NCI-H1092 (cell line): ENCODE data around the gene RNF212.
"Not testable (repeated sequence)": the region's sequence is repeated elsewhere in the genome, so short reads cannot be mapped to it uniquely, and the experiment has no call there.

ENCODE experiments used
- DNase-seq: peaks from one replicate; lab custom pipeline; 2025; lab: John Stamatoyannopoulos, UW

RNF212 gene

GRCh38 chr4:1065732-1066131 is 47.6 kb downstream of the RNF212 start:
- no peak for DNase-seq

GRCh38 chr4:1062419-1062818 is 50.9 kb downstream of the RNF212 start:
- no peak for DNase-seq

GRCh38 chr4:1061760-1062159 is 51.6 kb downstream of the RNF212 start:
- DNase-seq, result no peak

- DNase-seq, result no peak
These were observed 52.2 kb downstream of the RNF212 start for GRCh38 chr4:1061056-1061700.

- no peak for DNase-seq
These were observed 52.7 kb downstream of the RNF212 start for GRCh38 chr4:1060621-1061020.

GRCh38 chr4:1060121-1060520 is 53.2 kb downstream of the RNF212 start:
- DNase-seq, result no peak

- DNase-seq, result no peak
These were observed 54.2 kb downstream of the RNF212 start for GRCh38 chr4:1058997-1059665.

GRCh38 chr4:1058198-1058996 is 55.0 kb downstream of the RNF212 start:
- no peak for DNase-seq

GRCh38 chr4:1057403-1057745 is 56.0 kb downstream of the RNF212 start:
- no peak for DNase-seq

GRCh38 chr4:1056671-1057402 is 56.5 kb downstream of the RNF212 start:
- no peak for DNase-seq

- no peak for DNase-seq
These were observed 57.4 kb downstream of the RNF212 start for GRCh38 chr4:1055721-1056590.

- DNase-seq, result not testable (repeated sequence)
These were observed 58.1 kb downstream of the RNF212 start for GRCh38 chr4:1055243-1055701.

- not testable (repeated sequence) for DNase-seq
These were observed 58.6 kb downstream of the RNF212 start for GRCh38 chr4:1054696-1055242.

- not testable (repeated sequence) for DNase-seq
These were observed 59.5 kb downstream of the RNF212 start for GRCh38 chr4:1053891-1054290.

GRCh38 chr4:1053080-1053661 is 60.2 kb downstream of the RNF212 start:
- DNase-seq, result no peak

- DNase-seq, result no peak
These were observed 61.1 kb downstream of the RNF212 start for GRCh38 chr4:1052231-1052671.

GRCh38 chr4:1051472-1051871 is 61.9 kb downstream of the RNF212 start:
- no peak for DNase-seq

- no peak for DNase-seq
These were observed 62.7 kb downstream of the RNF212 start for GRCh38 chr4:1050486-1051213.

GRCh38 chr4:1049591-1049905 is 63.8 kb downstream of the RNF212 start:
- DNase-seq, result no peak
